GM18858 (cell line): Measurements from ENCODE around the gene DCD.
A peak's percentile ranks its signal among the peaks of the same experiment; 100 is the strongest.

Experiments
- ATAC-seq: cut with Tn5 transposase; IDR thresholded peaks from one replicate; pipeline ENCODE4 v1.9.1; 2021; ENCODE audit not compliant: unreplicated experiment

Gene DCD

DNA sequence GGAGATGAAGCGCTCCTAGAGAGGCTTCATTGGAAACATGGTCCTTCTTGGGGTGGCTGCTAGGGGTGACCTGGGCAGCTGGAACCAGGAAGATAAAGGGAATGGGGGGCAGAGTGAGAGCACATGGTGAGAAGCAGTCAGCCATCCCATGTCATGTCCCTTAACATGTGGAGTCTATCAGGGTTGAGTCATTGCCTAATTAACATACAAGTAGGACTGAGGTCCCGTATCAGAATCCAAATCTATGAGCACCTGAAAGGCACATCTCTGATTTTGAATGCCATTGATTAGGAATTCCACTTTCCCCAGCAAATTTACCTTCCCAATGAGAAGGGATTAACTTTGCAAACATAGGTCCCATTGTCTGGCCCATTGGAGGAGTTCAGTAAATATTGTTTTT, 39.4 kb downstream of the DCD start:
- no peak for ATAC-seq

DNA sequence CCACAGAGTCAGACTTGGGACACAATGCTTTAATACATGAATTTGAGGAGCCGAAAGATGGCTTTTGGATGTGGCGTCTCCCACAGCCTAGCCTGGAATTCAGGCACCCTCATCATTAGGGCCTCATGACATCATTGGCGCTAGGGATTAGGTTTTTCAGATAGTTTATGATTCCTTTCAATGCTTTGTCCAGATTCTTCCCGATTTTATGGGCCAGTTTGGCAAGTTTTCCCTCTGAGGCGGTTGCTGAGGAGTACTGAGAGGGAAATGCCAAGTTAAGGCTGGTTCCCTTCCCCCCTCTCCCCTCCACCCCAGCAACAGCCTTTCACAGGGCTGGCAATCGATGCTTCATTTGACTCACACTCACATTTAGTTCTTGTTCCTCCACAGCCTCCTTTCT, 40.0 kb downstream of the DCD start:
- no peak for ATAC-seq

DNA sequence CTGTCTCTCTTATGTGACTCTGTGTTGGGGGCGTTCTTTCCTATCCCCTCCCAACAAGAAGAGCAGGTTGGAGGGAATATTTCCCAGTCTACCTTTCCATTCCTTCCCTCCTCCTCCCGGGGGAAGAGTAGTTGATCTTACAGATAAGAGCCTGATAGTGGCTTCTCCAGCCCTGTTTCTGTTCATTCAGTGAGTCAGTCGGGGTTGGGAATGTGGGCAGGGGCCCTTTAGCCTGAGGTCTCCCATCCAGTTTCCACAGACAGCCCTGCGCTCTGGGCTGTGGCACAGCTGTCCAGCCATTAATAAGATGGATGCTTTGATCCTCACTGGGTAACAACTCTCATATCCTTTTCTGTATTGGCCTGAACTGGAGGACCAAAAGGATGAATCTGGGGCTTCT, 41.6 kb downstream of the DCD start:
- no peak for ATAC-seq

DNA sequence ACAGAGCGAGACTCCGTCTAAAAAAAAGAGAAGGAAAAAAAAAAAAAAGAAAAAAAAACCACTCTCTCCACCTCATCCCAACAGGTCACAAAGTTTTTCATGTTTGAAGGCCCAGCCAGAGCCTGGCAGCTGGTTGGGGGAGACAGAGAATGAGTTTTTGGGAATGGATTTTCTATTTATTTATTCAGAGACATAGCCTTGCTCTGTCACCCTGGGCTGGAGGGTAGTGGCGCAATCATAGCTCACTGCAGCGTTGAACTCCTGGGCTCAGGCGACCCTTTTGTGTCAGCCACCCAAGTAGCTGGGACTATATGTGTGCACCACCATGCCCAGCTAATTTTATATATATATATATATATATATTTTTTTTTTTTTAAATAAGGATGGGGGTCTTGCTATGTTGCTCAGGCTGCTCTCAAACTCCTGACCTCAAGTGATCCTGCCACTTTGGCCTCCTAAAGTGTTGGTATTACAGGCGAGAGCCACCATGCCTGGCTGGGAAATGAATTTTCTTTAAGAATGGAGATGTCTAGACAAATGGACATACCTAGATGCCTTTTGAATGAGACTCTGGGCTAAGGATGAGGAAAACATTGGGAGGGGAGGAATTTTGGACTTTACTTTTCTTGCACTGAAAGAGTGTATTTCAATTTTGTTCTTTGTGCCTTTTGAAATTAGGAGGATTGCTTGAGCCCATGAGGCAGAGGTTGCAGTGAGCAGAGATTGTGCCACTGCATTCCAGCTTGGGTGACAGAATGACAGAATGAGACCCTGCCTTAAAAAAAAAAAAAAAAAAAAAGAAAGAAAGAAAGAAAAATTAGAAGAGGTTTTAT, 42.8 kb downstream of the DCD start:
- no peak for ATAC-seq

DNA sequence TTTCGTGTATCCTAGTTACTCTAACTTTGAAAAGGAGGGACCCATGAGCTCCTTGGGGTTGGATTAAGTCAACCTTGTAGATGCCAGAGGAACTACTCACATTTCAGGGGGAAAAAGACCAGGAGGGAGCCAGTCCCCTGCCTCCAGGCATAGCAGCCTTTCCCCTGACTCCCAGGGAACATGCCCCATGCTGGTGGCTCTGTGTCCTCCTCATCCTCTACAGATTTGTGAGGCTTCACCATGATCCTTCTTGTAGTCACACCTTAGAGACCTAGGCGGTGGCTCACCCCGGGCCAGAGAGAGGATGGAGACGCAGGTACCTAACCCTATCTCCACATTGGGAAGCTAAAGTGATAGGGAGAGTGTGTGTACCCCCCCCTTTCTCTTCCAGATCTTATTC, 43.7 kb downstream of the DCD start:
- no peak for ATAC-seq

DNA sequence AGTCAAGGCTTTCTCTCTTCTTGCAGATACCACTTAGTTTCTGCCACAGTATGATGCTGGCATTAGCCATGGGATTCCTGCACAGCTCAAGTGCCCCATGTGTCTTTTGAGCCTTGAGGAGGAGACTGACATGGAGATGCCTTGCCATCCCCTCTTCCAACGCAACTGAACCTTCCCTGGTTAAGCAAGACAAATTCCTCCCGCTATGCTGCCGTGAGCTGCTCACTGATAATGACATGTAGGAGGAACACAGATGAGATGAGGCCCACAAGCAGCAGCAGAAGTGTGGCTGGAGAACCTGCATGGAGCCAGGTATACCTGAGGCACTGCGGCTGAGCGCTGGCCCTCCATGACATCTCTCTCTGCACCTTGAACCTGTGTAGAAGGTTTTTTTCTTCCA, 44.3 kb downstream of the DCD start:
- ATAC-seq = no peak

DNA sequence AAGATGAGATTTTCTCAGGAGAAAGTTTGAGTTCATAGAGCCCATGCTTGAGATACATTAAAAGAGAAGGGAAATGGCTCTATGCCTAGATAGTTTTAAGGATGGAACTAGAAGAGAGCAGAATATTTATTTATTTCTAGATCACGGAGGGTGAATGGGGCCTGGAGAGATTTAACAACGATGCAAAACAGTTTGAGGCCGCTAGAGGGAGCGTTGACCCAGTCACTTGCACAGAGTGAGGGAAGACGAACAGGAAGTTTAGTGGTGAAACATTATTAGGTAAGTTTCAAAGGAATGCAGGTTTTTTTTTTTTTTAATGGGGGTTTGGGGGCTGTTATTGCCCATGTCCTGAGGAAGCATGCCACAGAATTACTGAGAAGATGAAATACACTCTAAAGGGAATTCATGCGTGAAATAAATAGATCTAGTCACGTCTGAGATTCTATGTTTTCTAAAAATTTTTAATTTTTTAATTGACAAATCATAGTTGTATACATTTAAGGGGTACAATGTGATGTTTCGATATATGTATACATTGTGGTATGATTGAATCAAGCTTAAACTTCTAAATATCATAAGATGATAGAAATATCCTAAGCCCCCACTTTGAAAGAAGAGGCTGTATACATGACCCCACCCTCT, 44.9 kb downstream of the DCD start:
- ATAC-seq = peak; percentile 91

DNA sequence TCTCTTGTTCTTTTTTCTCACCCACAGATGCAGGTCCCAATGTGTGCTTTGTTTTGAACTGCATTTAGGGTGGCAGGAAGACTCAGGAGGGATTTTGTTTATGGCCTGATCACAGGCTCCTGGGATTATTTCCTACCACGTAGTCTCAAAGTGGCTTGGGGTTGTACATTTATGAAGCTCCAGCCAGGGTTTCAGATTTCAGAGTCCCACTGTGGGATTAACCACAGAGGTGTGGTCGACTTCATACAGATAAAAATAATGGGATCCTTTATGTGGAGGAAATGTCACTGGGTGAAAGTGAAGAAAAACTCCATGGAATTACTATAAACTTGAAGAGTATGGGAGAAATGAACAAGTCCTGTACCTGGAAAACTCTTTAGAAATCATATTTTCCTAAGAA, 45.5 kb downstream of the DCD start:
- ATAC-seq = no peak

DNA sequence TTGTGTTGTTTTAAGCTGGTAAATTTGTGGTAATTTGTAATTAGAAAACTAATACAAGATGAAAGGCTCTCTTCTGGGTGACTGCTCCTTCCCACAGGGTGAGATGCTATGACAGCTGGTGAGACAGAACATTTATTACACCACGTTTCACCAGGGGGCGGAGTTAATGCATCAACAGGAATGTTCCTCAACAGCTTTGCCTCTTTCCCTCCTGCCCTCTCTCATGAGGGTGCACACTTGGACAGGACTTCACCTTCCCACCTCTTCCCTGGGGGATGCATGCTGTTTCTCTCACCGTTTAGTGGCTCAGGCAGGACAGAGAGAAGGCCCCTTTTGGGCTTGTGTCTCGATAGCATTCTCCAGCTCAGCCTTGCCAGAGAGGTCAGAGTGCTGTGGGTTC, 46.3 kb downstream of the DCD start:
- no peak for ATAC-seq

DNA sequence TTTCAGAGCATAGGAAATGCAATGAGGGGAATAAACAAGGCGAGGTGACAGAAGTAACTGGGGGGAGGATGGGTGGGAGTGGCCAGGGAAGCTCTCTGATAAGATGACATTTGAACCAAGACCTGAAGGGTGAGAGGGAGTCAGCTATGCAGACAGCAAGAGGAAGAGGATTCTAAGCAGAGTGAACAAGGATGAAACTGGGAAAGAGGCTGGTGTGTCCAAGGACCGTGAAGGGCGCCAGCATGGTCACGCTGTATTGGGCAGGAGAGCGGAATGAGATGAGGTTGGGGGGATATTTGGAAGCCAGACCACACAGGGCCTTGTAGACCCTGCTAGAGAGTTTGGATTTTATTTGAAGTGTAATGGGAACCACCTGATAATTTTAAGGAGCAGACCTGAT, 49.2 kb downstream of the DCD start:
- ATAC-seq = no peak

DNA sequence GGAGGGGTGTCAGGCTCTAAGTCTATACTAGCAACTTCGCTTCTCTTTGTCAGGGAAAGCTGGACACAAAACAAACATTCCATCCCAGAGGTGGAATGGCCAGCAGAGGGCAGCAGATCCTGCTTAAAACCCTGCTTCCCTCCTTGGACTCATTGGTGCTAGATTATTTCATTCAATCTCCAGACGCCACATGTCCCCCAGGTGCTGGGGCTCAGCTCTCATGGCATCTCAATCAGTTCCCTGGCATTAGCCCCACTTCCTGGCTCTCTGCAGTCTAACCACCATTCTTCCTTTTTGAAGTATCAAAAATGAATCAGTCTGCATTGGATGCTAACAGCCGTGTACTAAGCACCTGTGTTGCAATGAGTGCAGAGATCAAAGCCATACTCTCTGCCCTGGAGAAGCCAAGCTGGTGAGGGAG, 51.6 kb downstream of the DCD start:
- ATAC-seq = no peak

DNA sequence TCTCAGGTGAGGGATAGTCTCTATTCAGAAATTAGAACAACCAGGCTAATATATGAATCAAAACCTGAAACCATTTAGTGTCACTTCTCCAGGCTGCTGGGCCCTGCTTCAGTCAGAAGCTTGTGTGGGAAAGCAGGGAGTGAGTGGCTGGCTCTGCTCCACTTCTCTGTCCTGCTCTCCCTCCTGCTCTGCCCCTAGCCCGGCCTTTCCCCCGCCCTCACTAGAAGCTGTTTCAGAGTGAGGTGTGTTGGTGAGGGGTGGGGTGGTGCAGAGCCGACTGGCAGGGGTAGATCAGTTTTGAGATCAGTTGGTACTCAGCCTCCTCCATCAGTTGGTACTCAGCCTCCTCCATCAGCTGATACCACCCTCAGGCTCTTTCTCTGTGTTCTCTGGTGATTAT, 52.7 kb downstream of the DCD start:
- ATAC-seq = no peak
